ENCODE results near the gene HIVEP3. TPM values are rescaled to one million over a fixed set of nuclear protein-coding genes. Genes with fewer than 3 reads are reported as not detected.

Gene HIVEP3
- total RNA-seq, 1 donor from 2014 or later, result 11.0 TPM

DNA sequence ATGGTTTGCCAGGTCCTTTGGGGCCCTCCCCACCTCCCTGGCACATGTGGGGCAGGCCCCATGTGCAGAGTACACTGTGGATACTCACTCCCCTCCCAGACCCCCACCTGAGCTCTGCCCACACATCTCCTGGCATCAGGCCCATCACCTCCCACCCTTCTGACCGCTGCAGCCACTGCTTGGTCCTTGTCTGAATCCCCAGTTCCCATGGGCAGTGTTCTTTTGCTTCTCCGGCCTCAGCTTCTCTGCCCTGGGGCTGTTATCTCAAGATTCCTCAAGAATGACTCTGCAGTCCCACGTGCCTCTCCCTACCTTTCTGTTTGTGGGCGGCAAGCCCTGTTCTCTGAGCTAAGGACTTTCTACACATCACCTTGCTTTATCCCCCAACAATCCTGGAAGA is 246.5 kb downstream of the HIVEP3 start:
- DNase-seq (ENCODE audit: low spot score) (no peak), ATAC-seq (no peak)
- intact Hi-C loops (cut with DNase I), result no loop called here

GRCh38 chr1:41671116-41671755 is 247.5 kb downstream of the HIVEP3 start:
- intact Hi-C loops (cut with DNase I), result no loop called here
- ATAC-seq (no peak), DNase-seq (ENCODE audit: low spot score) (no peak)

GRCh38 chr1:41670217-41670957 is 248.3 kb downstream of the HIVEP3 start:
- ATAC-seq (no peak), DNase-seq (ENCODE audit: low spot score) (no peak)
- intact Hi-C loops (cut with DNase I), result no loop called here

GRCh38 chr1:41668967-41669366 is 249.8 kb downstream of the HIVEP3 start:
- ATAC-seq, result no peak
- intact Hi-C loops (cut with DNase I), result no loop called here
- no peak for DNase-seq (ENCODE audit: low spot score)

DNA sequence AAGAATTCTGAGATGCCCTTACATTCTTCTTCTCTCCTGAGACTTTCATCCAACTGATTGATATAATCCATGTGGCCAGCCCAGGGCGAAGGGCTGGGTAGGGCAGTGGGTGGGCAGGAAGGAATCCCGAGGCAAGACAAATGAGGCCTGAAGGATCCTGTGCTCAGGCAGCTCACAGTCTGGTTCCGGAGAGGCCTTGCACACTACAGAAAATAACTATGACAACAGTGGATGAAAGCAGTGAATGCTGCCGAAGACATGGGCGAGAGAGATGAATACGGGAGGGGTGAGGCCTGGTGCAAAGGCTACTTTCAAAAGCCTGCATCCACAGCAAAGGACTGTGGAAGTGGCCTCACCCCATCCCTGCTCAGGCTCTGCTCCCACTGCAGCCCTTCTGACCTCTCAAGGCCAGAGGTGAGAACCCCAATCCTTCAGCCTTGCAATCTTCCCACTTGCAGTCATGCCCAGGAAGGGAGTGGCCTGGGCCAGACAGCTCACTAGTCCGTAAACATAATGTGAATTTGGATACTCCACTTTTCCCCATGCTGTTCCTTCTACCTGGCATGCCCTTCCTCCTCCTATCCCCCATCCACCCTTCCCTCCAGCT is 250.6 kb downstream of the HIVEP3 start:
- intact Hi-C loops (cut with DNase I), result no loop called here
- no peak for DNase-seq (ENCODE audit: low spot score)

GRCh38 chr1:41666981-41667631 is 251.6 kb downstream of the HIVEP3 start:
- intact Hi-C loops (cut with DNase I), result no loop called here
- DNase-seq (ENCODE audit: low spot score) (no peak), ATAC-seq (no peak)

More for the DNA sequence above, 250.6 kb downstream of the HIVEP3 start:
- no peak for ATAC-seq

GRCh38 chr1:41665962-41666917 is 252.5 kb downstream of the HIVEP3 start:
- DNase-seq (ENCODE audit: low spot score) (no peak), ATAC-seq (no peak)
- intact Hi-C loops (cut with DNase I), result no loop called here

DNA sequence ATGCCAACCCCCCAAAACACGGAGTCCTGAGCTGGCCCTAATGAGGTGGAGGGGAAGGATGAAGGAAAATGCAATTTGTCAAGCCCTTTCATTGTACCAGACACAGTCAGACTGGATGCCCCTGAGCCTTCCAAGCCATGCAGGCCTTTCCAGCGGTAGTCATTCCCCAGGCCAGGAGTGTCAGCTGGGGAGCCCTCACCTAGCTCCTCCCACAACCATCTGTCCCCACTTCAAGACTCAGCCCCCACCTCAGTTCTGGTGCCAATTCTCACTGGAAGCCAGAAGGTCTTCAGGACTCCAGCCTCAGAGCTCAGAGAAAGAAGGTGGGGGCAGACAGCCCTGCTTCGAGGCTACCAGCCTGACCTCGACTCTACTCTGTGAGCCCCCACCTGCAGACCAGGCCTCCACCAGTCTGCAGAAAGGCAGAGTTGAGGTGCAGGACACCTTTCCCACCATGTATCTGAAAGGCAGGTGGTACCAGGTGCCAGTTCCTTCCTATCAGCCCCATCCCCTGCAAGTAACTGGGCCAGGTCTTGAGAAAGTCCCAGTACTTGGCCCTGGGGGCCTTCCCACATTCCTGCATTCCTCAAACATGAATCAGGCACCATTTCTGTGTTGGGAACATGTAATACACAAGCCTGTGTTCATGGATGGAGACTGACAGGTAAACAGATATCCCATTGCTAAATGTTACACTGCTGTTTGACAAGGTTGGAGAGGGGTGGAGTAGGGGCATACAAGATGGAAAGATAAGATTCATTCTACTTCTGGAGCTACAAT is 253.7 kb downstream of the HIVEP3 start:
- intact Hi-C loops (cut with DNase I), result no loop called here
- ATAC-seq (no peak), DNase-seq (ENCODE audit: low spot score) (no peak)

GRCh38 chr1:41663671-41664400 is 254.9 kb downstream of the HIVEP3 start:
- ATAC-seq (no peak), DNase-seq (ENCODE audit: low spot score) (no peak)
- intact Hi-C loops (cut with DNase I), result no loop called here

DNA sequence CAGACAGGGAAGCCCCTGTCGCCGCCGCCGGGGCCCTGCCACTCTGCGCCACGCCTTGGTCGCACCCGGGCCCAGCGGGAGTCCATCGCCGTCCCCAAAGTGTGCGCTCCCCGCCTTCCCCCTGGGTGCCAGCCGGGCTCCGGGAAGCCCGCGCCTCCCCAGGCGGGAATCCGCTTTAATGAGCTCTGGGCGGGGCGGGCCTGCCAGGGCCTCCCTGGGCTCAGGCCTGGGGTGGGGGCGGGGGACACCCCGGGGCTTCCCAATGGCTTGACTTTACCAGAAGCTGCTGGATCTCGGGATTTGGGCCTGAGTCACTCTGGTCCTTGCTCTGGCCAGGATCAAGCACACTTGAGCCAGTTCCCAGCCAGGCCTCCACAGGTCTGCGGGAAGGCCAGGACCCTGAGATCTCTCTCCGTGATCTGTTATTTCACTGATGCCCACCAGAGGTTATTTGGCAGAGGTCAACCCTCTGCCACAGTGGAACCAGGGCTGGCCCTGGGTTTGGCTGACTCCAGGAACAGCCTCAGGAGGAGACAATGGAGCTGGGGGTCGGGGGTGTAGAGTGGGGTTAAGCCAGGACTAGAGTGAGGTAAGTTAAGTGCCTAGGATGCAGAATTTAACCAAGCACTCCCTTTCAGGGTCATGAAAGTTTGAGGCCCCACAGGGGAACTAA is 255.8 kb downstream of the HIVEP3 start:
- intact Hi-C loops (cut with DNase I), result no loop called here
- DNase-seq (ENCODE audit: low spot score), result peak; percentile 69
- peak; percentile 50 for ATAC-seq

DNA sequence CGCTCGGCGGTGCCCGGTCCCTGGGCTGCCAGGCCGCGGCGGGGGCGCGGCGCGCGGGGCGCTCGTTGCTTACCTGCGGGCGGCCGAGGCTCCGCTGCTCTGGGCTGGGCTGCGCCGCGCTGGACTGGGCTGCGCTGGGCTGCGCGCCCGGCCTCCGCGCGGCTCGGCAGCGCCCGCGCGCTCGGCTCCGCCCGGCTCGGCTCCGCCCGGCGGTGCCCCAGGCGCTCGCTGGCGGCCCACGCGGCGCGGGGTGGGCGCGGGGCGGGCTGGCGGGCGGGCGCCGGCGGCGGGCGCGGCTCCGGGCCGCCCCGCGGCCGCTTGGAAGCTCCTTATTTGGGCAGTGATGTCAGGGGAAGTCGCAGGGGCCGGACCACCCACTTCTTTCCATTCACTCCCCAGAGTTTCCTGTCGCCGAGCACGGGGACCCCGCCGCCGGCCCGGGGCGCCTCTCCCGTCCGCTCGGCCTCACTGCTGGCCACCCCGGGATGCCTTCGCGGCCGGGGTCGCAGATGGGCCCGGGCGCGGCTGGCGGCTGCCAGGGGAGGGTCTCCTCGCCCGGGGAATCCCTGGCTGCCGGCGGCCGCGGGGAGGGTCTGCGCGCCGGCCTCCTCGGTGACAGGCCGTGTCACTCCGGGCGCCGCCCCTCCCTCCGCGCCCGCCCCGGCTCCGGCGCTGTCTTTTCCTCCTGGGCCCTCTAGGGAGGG is 256.5 kb downstream of the HIVEP3 start:
- ATAC-seq (peak; percentile 69), DNase-seq (ENCODE audit: low spot score) (peak; percentile 80)
- intact Hi-C loops (cut with DNase I), result no loop called here

GRCh38 chr1:41661428-41662060 is 257.2 kb downstream of the HIVEP3 start:
- ATAC-seq (peak; percentile 27), DNase-seq (ENCODE audit: low spot score) (no peak)
- intact Hi-C loops (cut with DNase I), result no loop called here

- intact Hi-C loops (cut with DNase I), result no loop called here
- ATAC-seq, result no peak
- no peak for DNase-seq (ENCODE audit: low spot score)
These were observed 257.9 kb downstream of the HIVEP3 start for GRCh38 chr1:41660570-41661427.

GRCh38 chr1:41659903-41660302 is 258.8 kb downstream of the HIVEP3 start:
- no peak for ATAC-seq
- intact Hi-C loops (cut with DNase I), result no loop called here

DNA sequence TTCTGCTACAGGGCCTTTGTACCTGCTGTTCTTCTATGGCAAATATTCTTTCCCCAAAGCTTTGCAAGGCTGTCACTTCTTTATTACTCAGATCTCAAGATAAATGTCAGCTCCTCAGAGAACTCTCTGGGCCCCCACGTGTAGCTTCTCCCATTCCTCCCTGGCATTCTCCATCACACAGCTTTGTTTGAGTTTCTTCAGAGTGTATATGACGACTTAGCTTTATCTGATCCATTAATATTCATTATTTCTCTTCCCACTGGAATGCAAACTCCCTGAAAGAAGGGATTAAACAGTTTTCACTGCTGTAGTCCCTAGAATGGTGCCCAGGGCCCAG is 259.6 kb downstream of the HIVEP3 start:
- DNase-seq (ENCODE audit: low spot score) (no peak), ATAC-seq (no peak)
- intact Hi-C loops (cut with DNase I), result no loop called here

More at GRCh38 chr1:41659903-41660302, 258.8 kb downstream of the HIVEP3 start:
- no peak for DNase-seq (ENCODE audit: low spot score)

Data from sciatic nerve (tissue), 2 donors.